B cell (primary cell): ENCODE results near the gene RASA3. TPM values are rescaled to one million over a fixed set of nuclear protein-coding genes. Genes with fewer than 3 reads are reported as not detected.

Experiments used
- ATAC-seq: fragments of 200-7000 bp; cut with Tn5 transposase; one replicate; pipeline ENCODE4 v1.10.0; 2021; ENCODE audit warnings: low read depth, mild to moderate bottlenecking, moderate number of reproducible peaks, moderate library complexity
- CTCF ChIA-PET: fragments of 350-600 bp; sonication (Branson Sonifier 250); formaldehyde crosslinking; loops from one replicate; lab custom pipeline; 2021; ENCODE audit warnings: antibody characterized with exemption, inconsistent platforms; lab: Charles Lee
- POLR2A ChIA-PET: fragments of 350-600 bp; sonication (Branson Sonifier 250); formaldehyde crosslinking; loops from one replicate; lab custom pipeline; 2021; ENCODE audit warnings: antibody characterized with exemption; lab: Charles Lee
- DNase-seq: peaks from one replicate; pipeline ENCODE4 v3.0.0; 2013
- H2AFZ ChIP-seq: 2 replicates; pipeline ENCODE4 v1.6.1; 2012; ENCODE audit warnings: mild to moderate bottlenecking, low read depth, low read length; ENCODE audit not compliant: insufficient read depth, poor library complexity, severe bottlenecking
- H3K27ac ChIP-seq, 2 donors: 1 replicate in 1 of 2; 2 replicates in 1 of 2; pipeline ENCODE4 v1.5.1; 2012 to 2013; ENCODE audit warnings: low read length in 2 of 2, mild to moderate bottlenecking in 2 of 2, moderate library complexity in 1 of 2
- H3K27me3 ChIP-seq, 4 experiments: fragments of 200-600 bp in 1 of 4; sonication (generic) in 1 of 4; replicated peaks in 1 of 4; 1 replicate in 2 of 4; 2 replicates in 2 of 4; pipeline versions ENCODE4 v1.6.1 to v1.7.0; 2013 to 2016; ENCODE audit warnings: low read length in 3 of 4, mild to moderate bottlenecking in 2 of 4, mixed read lengths in 1 of 4, moderate library complexity in 1 of 4; ENCODE audit not compliant: insufficient read depth in 4 of 4, control insufficient read depth in 3 of 4; ENCODE audit errors: control extremely low read depth in 1 of 4
- H3K36me3 ChIP-seq, 2 experiments: replicated peaks in 1 of 2; 1 replicate in 1 of 2; 2 replicates in 1 of 2; pipeline versions ENCODE4 v1.6.1 to v1.7.1; 2013; ENCODE audit warnings: low read length in 1 of 2; ENCODE audit not compliant: insufficient read depth in 2 of 2, control insufficient read depth in 1 of 2; ENCODE audit errors: control extremely low read depth in 1 of 2, extremely low read depth in 1 of 2
- H3K4me1 ChIP-seq, 2 donors: fragments of 200-600 bp in 1 of 2; sonication (generic) in 1 of 2; 1 replicate in 1 of 2; 2 replicates in 1 of 2; pipeline versions ENCODE4 v1.5.1 to v1.6.1; 2013 to 2017; ENCODE audit warnings: low read length in 2 of 2; ENCODE audit not compliant: control insufficient read depth in 2 of 2, insufficient read depth in 2 of 2
- H3K4me2 ChIP-seq: replicated peaks from 2 replicates; pipeline ENCODE3; 2012; ENCODE audit warnings: mild to moderate bottlenecking, low read depth, low read length; ENCODE audit not compliant: poor library complexity, severe bottlenecking
- H3K4me3 ChIP-seq, 5 experiments: fragments of 200-600 bp in 1 of 5; sonication (generic) in 1 of 5; 1 replicate in 3 of 5; 2 replicates in 2 of 5; pipeline versions ENCODE4 v1.5.1 to v1.7.0; 2011 to 2016; ENCODE audit warnings: low read length in 4 of 5, mild to moderate bottlenecking in 4 of 5, low read depth in 2 of 5, control low read depth in 1 of 5, moderate library complexity in 1 of 5; ENCODE audit not compliant: insufficient read depth in 1 of 5; ENCODE audit errors: control extremely low read depth in 1 of 5, extremely low read depth in 1 of 5
- H3K79me2 ChIP-seq: fragments of 200-600 bp; sonication (generic); one replicate; pipeline ENCODE4 v1.6.0; 2016; ENCODE audit warnings: low read length; ENCODE audit not compliant: control insufficient read depth, insufficient read depth
- H3K9ac ChIP-seq: fragments of 200-600 bp; sonication (generic); 2 replicates; pipeline ENCODE4 v1.6.1; 2017; ENCODE audit warnings: mild to moderate bottlenecking, low read length, moderate library complexity
- H3K9me3 ChIP-seq, 3 donors: one replicate each; pipeline versions ENCODE4 v1.6.1 to v1.7.1; 2013; ENCODE audit warnings: low read length in 2 of 3; ENCODE audit not compliant: control insufficient read depth in 2 of 3, insufficient read depth in 1 of 3; ENCODE audit errors: control extremely low read depth in 1 of 3
- H4K20me1 ChIP-seq: 2 replicates; pipeline ENCODE4 v1.6.0; 2012; ENCODE audit warnings: mild to moderate bottlenecking, low read length; ENCODE audit not compliant: insufficient read depth, control insufficient read depth, poor library complexity, severe bottlenecking
- H3K27ac Mint-ChIP-seq: one replicate; pipeline ENCODE4 v1.8.0; 2021; ENCODE audit warnings: mixed read lengths
- H3K27me3 Mint-ChIP-seq: one replicate; pipeline ENCODE4 v1.8.0; 2021; ENCODE audit warnings: mixed read lengths
- H3K4me1 Mint-ChIP-seq: one replicate; pipeline ENCODE4 v1.8.0; 2021; ENCODE audit warnings: mixed read lengths
- H3K4me3 Mint-ChIP-seq: one replicate; pipeline ENCODE4 v1.8.0; 2021; ENCODE audit warnings: mixed read lengths
- H3K9me3 Mint-ChIP-seq: one replicate; pipeline ENCODE4 v1.8.0; 2022; ENCODE audit warnings: mixed read lengths; ENCODE audit not compliant: insufficient read depth
- EZH2 ChIP-seq: IDR thresholded peaks from 2 replicates; pipeline ENCODE4 v1.6.1; 2012; ENCODE audit warnings: borderline replicate concordance, low read depth, mild to moderate bottlenecking, moderate library complexity, low read length; ENCODE audit not compliant: insufficient read depth, poor library complexity, severe bottlenecking
- WGBS: methylation state at CpG from one replicate; pipeline ENCODE4 v1.1.5; 2013; ENCODE audit warnings: missing lambda C conversion rate; ENCODE audit not compliant: insufficient coverage; 5-methylcytosine and 5-hydroxymethylcytosine counted together
- intact Hi-C: fragments of 100-400 bp; cut with micrococcal nuclease; formaldehyde crosslinking; loops from one replicate; pipeline ENCODE4 v1.10.0; 2022
- polyA plus RNA-seq: library from polyadenylated mRNA; depleted of rRNA; stranded (reverse); fragments of >200 nt; gene quantifications from 2 replicates; pipeline ENCODE4 v1.2.3, GENCODE V29; 2012
- total RNA-seq, 2 donors: library from RNA; stranded (reverse); fragments of 120-200 nt in 1 of 2; gene quantifications; 1 replicate in 1 of 2; 2 replicates in 1 of 2; pipeline versions ENCODE4 v1.2.3 to v1.2.4, GENCODE V29; 2013 to 2022
- TF ChIP-seq, protein P1 (sequence below): fragments of 200-600 bp; IDR thresholded peaks from one replicate; pipeline ENCODE4 v1.8.0; 2022; ENCODE audit warnings: antibody characterized with exemption, mild to moderate bottlenecking

RASA3 gene
- total and polyA plus RNA-seq, 2 donors (not counting 1 experiment from before 2014, with no cell fraction given) = 54.2 to 87.4 TPM

DNA sequence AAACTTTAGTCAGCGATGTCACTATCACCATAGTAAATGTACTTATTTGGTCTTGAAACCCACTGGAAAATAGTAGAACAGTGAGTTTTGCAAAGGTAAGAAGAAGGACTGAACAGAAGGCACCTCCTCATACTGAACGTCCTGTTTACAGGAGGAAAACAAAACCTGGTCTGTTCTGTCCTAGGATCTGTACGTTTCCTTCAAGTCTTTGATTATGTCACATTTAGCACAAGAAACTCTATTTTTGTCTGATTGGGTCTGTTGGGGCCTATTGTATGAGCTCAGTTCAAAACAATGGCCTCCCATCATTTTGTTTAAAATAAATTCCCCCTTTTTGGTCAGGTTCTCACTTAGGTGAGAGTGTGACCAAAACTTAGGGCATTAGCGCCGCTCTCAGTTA, 35.5 kb upstream of the RASA3 start:
- no peak overlapping the region for H3K27ac ChIP-seq
- peaks cover 15 to 18% of the 10 kb centered on the region in 2 donors for H3K4me1 ChIP-seq
- H3K4me2 ChIP-seq = no peak overlapping the region
- ATAC-seq (no peak), DNase-seq (no peak)
- intact Hi-C loops = no loop called here
- no peaks in the 10 kb centered on the region for H3K9me3 Mint-ChIP-seq
- WGBS = 100% methylated on average over 2 of the region's 5 CpGs
- ChIA-PET POLR2A (no interaction called here), CTCF (no interaction called here)
- peaks cover 19% of the 10 kb centered on the region for H3K27me3 Mint-ChIP-seq
- no peak overlapping the region for H2AFZ ChIP-seq
- no peak overlapping the region for H3K27ac Mint-ChIP-seq
- peaks cover 9% of the 10 kb centered on the region for H3K4me1 Mint-ChIP-seq
- no peaks in the 10 kb centered on the region for H4K20me1 ChIP-seq
- H3K27me3 ChIP-seq = no peaks in the 10 kb centered on the region
- H3K9me3 ChIP-seq = no peaks in the 10 kb centered on the region
- no peak overlapping the region for H3K9ac ChIP-seq
- H3K36me3 ChIP-seq = no peaks in the 10 kb centered on the region
- no peak overlapping the region for H3K4me3 Mint-ChIP-seq
- H3K79me2 ChIP-seq = no peaks in the 10 kb centered on the region
- no peak for TF ChIP-seq EZH2
- TF ChIP-seq, protein P1, sequence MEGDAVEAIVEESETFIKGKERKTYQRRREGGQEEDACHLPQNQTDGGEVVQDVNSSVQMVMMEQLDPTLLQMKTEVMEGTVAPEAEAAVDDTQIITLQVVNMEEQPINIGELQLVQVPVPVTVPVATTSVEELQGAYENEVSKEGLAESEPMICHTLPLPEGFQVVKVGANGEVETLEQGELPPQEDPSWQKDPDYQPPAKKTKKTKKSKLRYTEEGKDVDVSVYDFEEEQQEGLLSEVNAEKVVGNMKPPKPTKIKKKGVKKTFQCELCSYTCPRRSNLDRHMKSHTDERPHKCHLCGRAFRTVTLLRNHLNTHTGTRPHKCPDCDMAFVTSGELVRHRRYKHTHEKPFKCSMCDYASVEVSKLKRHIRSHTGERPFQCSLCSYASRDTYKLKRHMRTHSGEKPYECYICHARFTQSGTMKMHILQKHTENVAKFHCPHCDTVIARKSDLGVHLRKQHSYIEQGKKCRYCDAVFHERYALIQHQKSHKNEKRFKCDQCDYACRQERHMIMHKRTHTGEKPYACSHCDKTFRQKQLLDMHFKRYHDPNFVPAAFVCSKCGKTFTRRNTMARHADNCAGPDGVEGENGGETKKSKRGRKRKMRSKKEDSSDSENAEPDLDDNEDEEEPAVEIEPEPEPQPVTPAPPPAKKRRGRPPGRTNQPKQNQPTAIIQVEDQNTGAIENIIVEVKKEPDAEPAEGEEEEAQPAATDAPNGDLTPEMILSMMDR = no peak
- H3K4me3 ChIP-seq = no peak overlapping the region

DNA sequence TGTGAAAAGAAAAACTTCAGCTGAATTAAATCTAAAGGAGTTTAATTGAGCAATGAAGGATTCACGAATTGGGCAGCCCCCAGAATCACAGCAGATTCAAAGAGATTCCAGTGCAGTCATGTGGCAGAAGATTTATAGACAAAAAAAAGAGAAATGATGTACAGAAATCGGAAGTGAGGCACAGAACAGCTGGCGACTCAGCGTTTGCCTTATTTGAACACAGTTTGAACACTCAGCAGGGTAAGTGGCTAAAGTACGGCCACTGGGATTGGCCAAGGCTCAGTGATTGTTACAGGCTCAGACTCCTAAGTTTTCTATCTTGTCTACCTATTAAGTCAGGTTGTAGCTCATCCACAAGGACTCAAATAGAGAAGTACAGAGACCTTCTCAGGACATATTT, 35.0 kb upstream of the RASA3 start:
- intact Hi-C loops = no loop called here

More for the DNA sequence above, 35.0 kb upstream of the RASA3 start:
- Mint-ChIP-seq H3K27me3 (peaks cover 19% of the 10 kb centered on the region), H3K9me3 (no peaks in the 10 kb centered on the region), H3K27ac (no peak overlapping the region), H3K4me1 (peaks cover 12% of the 10 kb centered on the region), H3K4me3 (no peak overlapping the region)
- no peaks in the 10 kb centered on the region for H3K36me3 ChIP-seq
- no peaks in the 10 kb centered on the region for H3K27me3 ChIP-seq
- H3K9ac ChIP-seq = no peak overlapping the region
- WGBS = 14% methylated on average over 5 of the region's 5 CpGs
- no peak overlapping the region for H3K27ac ChIP-seq
- DNase-seq (peak; percentile 59), ATAC-seq (no peak)
- no peak overlapping the region for H3K4me3 ChIP-seq
- H3K4me1 ChIP-seq = peaks cover 20 to 22% of the 10 kb centered on the region in 2 donors
- ChIA-PET POLR2A (no interaction called here), CTCF (no interaction called here)
- H4K20me1 ChIP-seq = no peaks in the 10 kb centered on the region
- H2AFZ ChIP-seq = no peak overlapping the region
- TF ChIP-seq, protein P1 = no peak
- TF ChIP-seq EZH2 = no peak
- H3K9me3 ChIP-seq = no peaks in the 10 kb centered on the region
- H3K4me2 ChIP-seq = no peak overlapping the region
- H3K79me2 ChIP-seq = no peaks in the 10 kb centered on the region
